ENCODE results near the gene KCNK7. TPM values are rescaled to one million over a fixed set of nuclear protein-coding genes. Genes with fewer than 3 reads are reported as not detected.

The KCNK7 gene
- total RNA-seq, 3 donors from 2014 or later (not counting 1 experiment from before 2014, with no cell fraction given) = 6.3 to 11.2 (median 7.1) TPM

DNA sequence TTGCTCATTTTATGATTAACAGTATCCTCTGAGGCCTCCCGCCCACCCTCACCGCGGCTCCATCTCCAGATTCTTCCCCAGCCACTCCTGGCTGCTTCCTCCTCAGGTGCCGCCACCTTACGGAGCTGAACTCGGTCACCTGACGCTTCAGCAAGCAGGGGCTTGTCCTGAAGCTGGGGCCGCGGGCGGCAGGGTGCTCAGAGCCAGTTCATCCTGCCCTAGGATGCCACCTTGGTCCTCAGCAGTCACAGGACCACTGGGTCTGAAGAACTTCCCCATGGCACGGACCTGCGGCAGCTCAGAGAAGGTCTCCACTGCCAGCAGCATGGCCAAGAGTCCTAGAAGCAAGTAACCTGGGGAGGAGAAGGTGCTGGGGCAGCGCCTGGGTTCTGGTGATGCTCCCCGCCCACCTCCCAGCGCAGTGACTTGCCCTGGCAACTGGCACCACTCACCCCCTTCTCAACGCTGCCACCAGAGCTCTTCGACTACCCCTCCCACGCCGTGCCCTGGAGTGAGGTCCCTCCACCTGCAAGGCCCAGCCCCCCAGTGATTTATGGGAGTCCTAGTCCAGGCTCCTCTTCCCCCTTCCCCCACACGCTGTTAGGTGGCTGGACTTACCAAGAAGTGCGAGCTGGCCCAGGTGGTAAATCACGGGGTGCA lies 2.6 kb downstream of the KCNK7 start:
- Mint-ChIP-seq H3K27ac (no peak overlapping the region), H3K4me1 (peaks cover 10 to 23% of the 10 kb centered on the region in 2 donors), H3K36me3 (no peaks in the 10 kb centered on the region), H3K9me3 (no peaks in the 10 kb centered on the region), H3K27me3 (ENCODE audit: low read depth in 2 of 2) (no peaks in the 10 kb centered on the region), H3K4me3 (no peak overlapping the region)
- Histone ChIP-seq H3K4me3 (ENCODE audit: low read length) (no peak overlapping the region), H3K27ac (ENCODE audit: low read length) (no peak overlapping the region), H3K4me1 (ENCODE audit: control insufficient read depth, insufficient read depth, low read length) (peaks cover 29% of the 10 kb centered on the region), H3K9me3 (ENCODE audit: control insufficient read depth, insufficient read depth, low read length) (no peaks in the 10 kb centered on the region), H3K27me3 (ENCODE audit: control insufficient read depth, insufficient read depth, low read length) (no peaks in the 10 kb centered on the region), H3K36me3 (ENCODE audit: control insufficient read depth, insufficient read depth, low read length) (peaks cover 34% of the 10 kb centered on the region)
- 91% methylated on average over 22 of the region's 22 CpGs for WGBS (ENCODE audit: insufficient coverage)
- ATAC-seq (no peak), DNase-seq (no peak)
- TF ChIP-seq, protein P1, sequence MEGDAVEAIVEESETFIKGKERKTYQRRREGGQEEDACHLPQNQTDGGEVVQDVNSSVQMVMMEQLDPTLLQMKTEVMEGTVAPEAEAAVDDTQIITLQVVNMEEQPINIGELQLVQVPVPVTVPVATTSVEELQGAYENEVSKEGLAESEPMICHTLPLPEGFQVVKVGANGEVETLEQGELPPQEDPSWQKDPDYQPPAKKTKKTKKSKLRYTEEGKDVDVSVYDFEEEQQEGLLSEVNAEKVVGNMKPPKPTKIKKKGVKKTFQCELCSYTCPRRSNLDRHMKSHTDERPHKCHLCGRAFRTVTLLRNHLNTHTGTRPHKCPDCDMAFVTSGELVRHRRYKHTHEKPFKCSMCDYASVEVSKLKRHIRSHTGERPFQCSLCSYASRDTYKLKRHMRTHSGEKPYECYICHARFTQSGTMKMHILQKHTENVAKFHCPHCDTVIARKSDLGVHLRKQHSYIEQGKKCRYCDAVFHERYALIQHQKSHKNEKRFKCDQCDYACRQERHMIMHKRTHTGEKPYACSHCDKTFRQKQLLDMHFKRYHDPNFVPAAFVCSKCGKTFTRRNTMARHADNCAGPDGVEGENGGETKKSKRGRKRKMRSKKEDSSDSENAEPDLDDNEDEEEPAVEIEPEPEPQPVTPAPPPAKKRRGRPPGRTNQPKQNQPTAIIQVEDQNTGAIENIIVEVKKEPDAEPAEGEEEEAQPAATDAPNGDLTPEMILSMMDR (IDR thresholded peaks at IDR 0.05) = no peak
- intact Hi-C loops (cut with micrococcal nuclease) = loop anchor here (1.0 kb wide), 1 partner anchor 53 kb away; no protein-coding TSS in a partner anchor

DNA sequence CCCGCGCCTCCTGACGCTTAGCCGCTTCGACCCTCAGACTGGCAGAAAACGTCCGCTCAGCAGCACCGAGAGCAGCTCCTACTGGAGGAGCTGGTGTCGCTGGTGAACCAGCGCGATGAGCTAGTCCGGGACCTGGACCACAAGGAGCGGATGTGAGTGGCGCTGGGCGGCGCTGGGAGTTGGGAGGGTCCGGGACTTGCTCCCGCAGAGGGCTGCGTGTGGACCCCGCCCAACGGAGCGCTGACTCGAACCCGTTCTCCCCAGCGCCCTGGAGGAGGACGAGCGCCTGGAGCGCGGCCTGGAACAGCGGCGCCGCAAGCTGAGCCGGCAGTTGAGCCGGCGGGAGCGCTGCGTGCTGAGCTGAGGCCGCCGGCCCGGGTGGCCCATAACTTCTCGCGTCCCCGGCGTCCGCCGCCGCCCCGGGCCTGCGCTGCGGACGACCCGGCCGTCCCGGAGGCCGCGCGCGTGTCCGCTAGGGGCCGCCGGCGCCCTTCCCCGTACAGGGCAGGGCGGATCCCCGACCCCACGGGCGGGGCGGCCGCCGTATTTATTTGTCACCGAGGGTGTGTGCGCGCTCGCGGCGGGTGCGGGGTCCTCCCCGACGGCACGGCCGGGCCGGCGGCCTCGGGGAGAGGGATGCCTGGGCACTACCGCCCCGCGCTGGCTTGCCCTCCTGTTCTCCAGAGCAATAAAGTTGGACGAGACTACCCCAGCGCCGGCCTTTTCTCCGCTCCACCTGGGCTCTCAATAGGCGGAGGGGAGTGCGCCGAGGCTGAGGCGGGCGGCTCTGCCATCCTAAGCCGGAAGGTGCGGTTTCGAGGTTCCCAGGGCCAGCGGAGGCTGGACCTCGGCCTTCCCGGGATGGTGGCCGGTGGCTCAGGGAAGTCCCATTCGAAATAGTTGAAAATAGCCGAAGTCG lies 3.4 kb downstream of the KCNK7 start:
- H3K4me3 ChIP-seq (ENCODE audit: low read length) = no peak overlapping the region
- Mint-ChIP-seq H3K27me3 (ENCODE audit: low read depth in 2 of 2) (no peaks in the 10 kb centered on the region), H3K27ac (peak overlapping the region in 1 of 2 donors; percentile 42), H3K36me3 (no peaks in the 10 kb centered on the region), H3K4me1 (peaks cover 17 to 31% of the 10 kb centered on the region in 2 donors), H3K4me3 (no peak overlapping the region), H3K9me3 (no peaks in the 10 kb centered on the region)
- ATAC-seq (no peak), DNase-seq (no peak)
- H3K4me1 ChIP-seq (ENCODE audit: control insufficient read depth, insufficient read depth, low read length) = peaks cover 37% of the 10 kb centered on the region
- H3K27ac ChIP-seq (ENCODE audit: low read length) = no peak overlapping the region
- H3K9me3 ChIP-seq (ENCODE audit: control insufficient read depth, insufficient read depth, low read length) = no peaks in the 10 kb centered on the region
- H3K36me3 ChIP-seq (ENCODE audit: control insufficient read depth, insufficient read depth, low read length) = peaks cover 27% of the 10 kb centered on the region
- 93% methylated on average over 106 of the region's 106 CpGs for WGBS (ENCODE audit: insufficient coverage)
- no peaks in the 10 kb centered on the region for H3K27me3 ChIP-seq (ENCODE audit: control insufficient read depth, insufficient read depth, low read length)
- TF ChIP-seq, protein P1 (IDR thresholded peaks at IDR 0.05) = no peak
- intact Hi-C loops (cut with micrococcal nuclease) = no loop called here

DNA sequence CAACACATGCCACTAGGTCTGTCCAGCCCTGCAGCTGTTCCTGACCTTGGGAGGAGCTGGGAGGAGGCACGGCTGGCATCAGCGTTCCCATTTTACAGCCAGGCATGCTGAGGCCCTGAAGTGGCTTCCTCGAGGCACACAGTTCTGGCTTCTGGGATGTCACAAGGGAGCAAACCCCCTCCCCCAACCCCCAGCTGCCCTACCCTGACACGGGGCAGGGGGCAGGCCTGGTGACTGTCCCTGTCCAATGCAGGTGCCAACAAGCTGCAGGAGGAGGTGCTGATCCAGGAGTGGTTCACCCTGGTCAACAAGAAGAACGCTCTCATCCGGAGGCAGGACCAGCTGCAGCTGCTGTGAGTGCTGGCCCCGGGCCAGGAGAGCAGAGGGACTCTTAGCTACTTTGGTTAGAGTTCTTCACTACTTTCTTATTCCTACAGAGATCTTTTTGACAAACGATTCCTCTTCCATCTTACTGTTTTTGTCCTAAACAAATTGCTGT lies 5.3 kb downstream of the KCNK7 start:
- peaks cover 17 to 34% of the 10 kb centered on the region in 2 donors for H3K4me1 Mint-ChIP-seq
- H3K4me3 Mint-ChIP-seq = no peak overlapping the region
- no peaks in the 10 kb centered on the region for H3K36me3 Mint-ChIP-seq
- intact Hi-C loops (cut with micrococcal nuclease) = no loop called here
- no peak overlapping the region for H3K27ac Mint-ChIP-seq
- DNase-seq (no peak), ATAC-seq (no peak)
- H3K4me3 ChIP-seq (ENCODE audit: low read length) = no peak overlapping the region
- H3K27ac ChIP-seq (ENCODE audit: low read length) = no peak overlapping the region
- TF ChIP-seq, protein P1 (IDR thresholded peaks at IDR 0.05) = no peak
- no peaks in the 10 kb centered on the region for H3K9me3 Mint-ChIP-seq
- H3K27me3 ChIP-seq (ENCODE audit: control insufficient read depth, insufficient read depth, low read length) = no peaks in the 10 kb centered on the region
- no peaks in the 10 kb centered on the region for H3K27me3 Mint-ChIP-seq (ENCODE audit: low read depth in 2 of 2)
- 87% methylated on average over 8 of the region's 8 CpGs for WGBS (ENCODE audit: insufficient coverage)
- H3K9me3 ChIP-seq (ENCODE audit: control insufficient read depth, insufficient read depth, low read length) = no peaks in the 10 kb centered on the region
- peaks cover 39% of the 10 kb centered on the region for H3K4me1 ChIP-seq (ENCODE audit: control insufficient read depth, insufficient read depth, low read length)
- H3K36me3 ChIP-seq (ENCODE audit: control insufficient read depth, insufficient read depth, low read length) = peaks cover 41% of the 10 kb centered on the region
